ENCODE measurements around the gene SMIM32. TPM values are rescaled to one million over a fixed set of nuclear protein-coding genes. Genes with fewer than 3 reads are reported as not detected.

Gene SMIM32
- total RNA-seq, 1 experiment from 2014 or later = not detected

- ChIA-PET POLR2A (ENCODE audit: unreplicated experiment) (no interaction called here), CTCF (no interaction called here)
- H3K27me3 ChIP-seq (ENCODE audit: insufficient read depth, low read depth) = no peaks in the 10 kb centered on the region
- no peaks in the 10 kb centered on the region for H3K79me2 ChIP-seq (ENCODE audit: low read depth)
- H3K9me2 ChIP-seq (ENCODE audit: insufficient read depth) = no peaks in the 10 kb centered on the region
- no peaks in the 10 kb centered on the region for H4K20me1 ChIP-seq (ENCODE audit: insufficient read depth)
- H3K4me3 ChIP-seq = no peak overlapping the region
- TF ChIP-seq, protein P1, sequence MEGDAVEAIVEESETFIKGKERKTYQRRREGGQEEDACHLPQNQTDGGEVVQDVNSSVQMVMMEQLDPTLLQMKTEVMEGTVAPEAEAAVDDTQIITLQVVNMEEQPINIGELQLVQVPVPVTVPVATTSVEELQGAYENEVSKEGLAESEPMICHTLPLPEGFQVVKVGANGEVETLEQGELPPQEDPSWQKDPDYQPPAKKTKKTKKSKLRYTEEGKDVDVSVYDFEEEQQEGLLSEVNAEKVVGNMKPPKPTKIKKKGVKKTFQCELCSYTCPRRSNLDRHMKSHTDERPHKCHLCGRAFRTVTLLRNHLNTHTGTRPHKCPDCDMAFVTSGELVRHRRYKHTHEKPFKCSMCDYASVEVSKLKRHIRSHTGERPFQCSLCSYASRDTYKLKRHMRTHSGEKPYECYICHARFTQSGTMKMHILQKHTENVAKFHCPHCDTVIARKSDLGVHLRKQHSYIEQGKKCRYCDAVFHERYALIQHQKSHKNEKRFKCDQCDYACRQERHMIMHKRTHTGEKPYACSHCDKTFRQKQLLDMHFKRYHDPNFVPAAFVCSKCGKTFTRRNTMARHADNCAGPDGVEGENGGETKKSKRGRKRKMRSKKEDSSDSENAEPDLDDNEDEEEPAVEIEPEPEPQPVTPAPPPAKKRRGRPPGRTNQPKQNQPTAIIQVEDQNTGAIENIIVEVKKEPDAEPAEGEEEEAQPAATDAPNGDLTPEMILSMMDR (conservative IDR thresholded peaks at IDR 0.05) = no peak
- no peak for TF ChIP-seq EZH2 (IDR thresholded peaks at IDR 0.05; ENCODE audit: low read depth)
- DNase-seq = no peak
- H3K4me2 ChIP-seq = no peak overlapping the region
- H3K36me3 ChIP-seq (ENCODE audit: low read depth) = no peaks in the 10 kb centered on the region
- H3K9me3 ChIP-seq (ENCODE audit: insufficient read depth, low read depth) = no peaks in the 10 kb centered on the region
- H3F3A ChIP-seq (ENCODE audit: insufficient read depth, low read depth) = no peaks in the 10 kb centered on the region
- H3K4me1 ChIP-seq (replicated peaks; ENCODE audit: insufficient read depth) = peaks cover 5% of the 10 kb centered on the region
- intact Hi-C loops (cut with micrococcal nuclease; ENCODE audit: unreplicated experiment) = no loop called here
- no peak overlapping the region for H3K27ac ChIP-seq
- BruUV-seq (replicated peaks) = no TSS peak
- no peak overlapping the region for H2AFZ ChIP-seq
Measured at GRCh38 chr5:136194576-136194975, 1.6 kb upstream of the SMIM32 start.

- H3K27me3 ChIP-seq (ENCODE audit: insufficient read depth, low read depth) = no peaks in the 10 kb centered on the region
- no peaks in the 10 kb centered on the region for H4K20me1 ChIP-seq (ENCODE audit: insufficient read depth)
- no peak for TF ChIP-seq EZH2 (IDR thresholded peaks at IDR 0.05; ENCODE audit: low read depth)
- TF ChIP-seq, protein P1 (conservative IDR thresholded peaks at IDR 0.05) = no peak
- H3K79me2 ChIP-seq (ENCODE audit: low read depth) = no peaks in the 10 kb centered on the region
- no peaks in the 10 kb centered on the region for H3K9me3 ChIP-seq (ENCODE audit: insufficient read depth, low read depth)
- H3F3A ChIP-seq (ENCODE audit: insufficient read depth, low read depth) = no peaks in the 10 kb centered on the region
- H3K4me1 ChIP-seq (replicated peaks; ENCODE audit: insufficient read depth) = peaks cover 5% of the 10 kb centered on the region
- ChIA-PET POLR2A (ENCODE audit: unreplicated experiment) (no interaction called here), CTCF (no interaction called here)
- H3K27ac ChIP-seq = no peak overlapping the region
- DNase-seq = no peak
- H3K4me3 ChIP-seq = no peak overlapping the region
- intact Hi-C loops (cut with micrococcal nuclease; ENCODE audit: unreplicated experiment) = no loop called here
- no peak overlapping the region for H2AFZ ChIP-seq
- H3K4me2 ChIP-seq = no peak overlapping the region
- H3K36me3 ChIP-seq (ENCODE audit: low read depth) = 0 out of 2 replicates have a peak, but pooled peaks cover 3% of the 10 kb centered on the region
- H3K9me2 ChIP-seq (ENCODE audit: insufficient read depth) = no peaks in the 10 kb centered on the region
- BruUV-seq (replicated peaks) = no TSS peak
Measured at GRCh38 chr5:136193322-136193935, 467 bp upstream of the SMIM32 start.

- no peaks in the 10 kb centered on the region for H3K79me2 ChIP-seq (ENCODE audit: low read depth)
- 0 out of 2 replicates have a peak, but pooled peaks cover 3% of the 10 kb centered on the region for H3K9me2 ChIP-seq (ENCODE audit: insufficient read depth)
- H3K27me3 ChIP-seq (ENCODE audit: insufficient read depth, low read depth) = no peaks in the 10 kb centered on the region
- TF ChIP-seq, protein P1 (conservative IDR thresholded peaks at IDR 0.05) = no peak
- no peak for TF ChIP-seq EZH2 (IDR thresholded peaks at IDR 0.05; ENCODE audit: low read depth)
- BruUV-seq (replicated peaks) = no TSS peak
- H3K4me1 ChIP-seq (replicated peaks; ENCODE audit: insufficient read depth) = no peaks in the 10 kb centered on the region
- ChIA-PET CTCF (no interaction called here), POLR2A (ENCODE audit: unreplicated experiment) (no interaction called here)
- no peak overlapping the region for H3K4me2 ChIP-seq
- H3K36me3 ChIP-seq (ENCODE audit: low read depth) = 0 out of 2 replicates have a peak, but pooled peaks cover 6% of the 10 kb centered on the region
- intact Hi-C loops (cut with micrococcal nuclease; ENCODE audit: unreplicated experiment) = no loop called here
- H3K27ac ChIP-seq = no peak overlapping the region
- H3K4me3 ChIP-seq = no peak overlapping the region
- no peaks in the 10 kb centered on the region for H3K9me3 ChIP-seq (ENCODE audit: insufficient read depth, low read depth)
- H4K20me1 ChIP-seq (ENCODE audit: insufficient read depth) = no peaks in the 10 kb centered on the region
- H2AFZ ChIP-seq = no peak overlapping the region
- H3F3A ChIP-seq (ENCODE audit: insufficient read depth, low read depth) = no peaks in the 10 kb centered on the region
- DNase-seq = no peak
Measured at GRCh38 chr5:136192015-136192525, 892 bp downstream of the SMIM32 start.
